Chondrocyte (in vitro differentiated cells): Measurements from ENCODE around the gene SFXN4. TPM values are rescaled to one million over a fixed set of nuclear protein-coding genes. Genes with fewer than 3 reads are reported as not detected.

Experiments used
- DNase-seq: peaks from one replicate; pipeline ENCODE4 v3.0.0; 2021; ENCODE audit warnings: mixed read lengths, low spot score
- H3K27ac Mint-ChIP-seq: one replicate; pipeline ENCODE4 v1.8.0; 2021; ENCODE audit warnings: mild to moderate bottlenecking, moderate library complexity, mixed read lengths; ENCODE audit not compliant: unreplicated experiment
- H3K27me3 Mint-ChIP-seq: 2 replicates; pipeline ENCODE4 v1.8.0; 2021; ENCODE audit warnings: low read depth, mixed read lengths
- H3K36me3 Mint-ChIP-seq: 2 replicates; pipeline ENCODE4 v1.8.0; 2021; ENCODE audit warnings: low read depth, mixed read lengths
- H3K4me1 Mint-ChIP-seq: 2 replicates; pipeline ENCODE4 v1.8.0; 2021; ENCODE audit warnings: low read depth, mild to moderate bottlenecking, mixed read lengths
- H3K4me3 Mint-ChIP-seq: one replicate; pipeline ENCODE4 v1.8.0; 2021; ENCODE audit warnings: mild to moderate bottlenecking, moderate library complexity, mixed read lengths; ENCODE audit not compliant: unreplicated experiment
- H3K9me3 Mint-ChIP-seq: 2 replicates; pipeline ENCODE4 v1.8.0; 2021; ENCODE audit warnings: low read depth, mixed read lengths
- total RNA-seq: library from RNA; stranded (reverse); gene quantifications from 3 replicates; pipeline ENCODE4 v1.2.1, GENCODE V29; 2021
- TF ChIP-seq, protein P1 (sequence below): fragments of 200-600 bp; sonication (generic); IDR thresholded peaks from 2 replicates; pipeline ENCODE4 v1.5.0; 2021; ENCODE audit warnings: antibody characterized with exemption, mild to moderate bottlenecking, moderate library complexity

Gene SFXN4
- total RNA-seq, 1 donor from 2014 or later, result 13.9 TPM

GRCh38 chr10:119206603-119207365 lies 41.3 kb upstream of the SFXN4 start:
- Mint-ChIP-seq H3K36me3 (no peaks in the 10 kb centered on the region), H3K9me3 (no peaks in the 10 kb centered on the region), H3K4me3 (peak overlapping the region; percentile 72), H3K4me1 (peaks cover 45% of the 10 kb centered on the region), H3K27ac (peak overlapping the region; percentile 97), H3K27me3 (no peaks in the 10 kb centered on the region)
- peak; percentile 73 for DNase-seq
- TF ChIP-seq, protein P1, sequence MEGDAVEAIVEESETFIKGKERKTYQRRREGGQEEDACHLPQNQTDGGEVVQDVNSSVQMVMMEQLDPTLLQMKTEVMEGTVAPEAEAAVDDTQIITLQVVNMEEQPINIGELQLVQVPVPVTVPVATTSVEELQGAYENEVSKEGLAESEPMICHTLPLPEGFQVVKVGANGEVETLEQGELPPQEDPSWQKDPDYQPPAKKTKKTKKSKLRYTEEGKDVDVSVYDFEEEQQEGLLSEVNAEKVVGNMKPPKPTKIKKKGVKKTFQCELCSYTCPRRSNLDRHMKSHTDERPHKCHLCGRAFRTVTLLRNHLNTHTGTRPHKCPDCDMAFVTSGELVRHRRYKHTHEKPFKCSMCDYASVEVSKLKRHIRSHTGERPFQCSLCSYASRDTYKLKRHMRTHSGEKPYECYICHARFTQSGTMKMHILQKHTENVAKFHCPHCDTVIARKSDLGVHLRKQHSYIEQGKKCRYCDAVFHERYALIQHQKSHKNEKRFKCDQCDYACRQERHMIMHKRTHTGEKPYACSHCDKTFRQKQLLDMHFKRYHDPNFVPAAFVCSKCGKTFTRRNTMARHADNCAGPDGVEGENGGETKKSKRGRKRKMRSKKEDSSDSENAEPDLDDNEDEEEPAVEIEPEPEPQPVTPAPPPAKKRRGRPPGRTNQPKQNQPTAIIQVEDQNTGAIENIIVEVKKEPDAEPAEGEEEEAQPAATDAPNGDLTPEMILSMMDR, result peak; percentile 92

DNA sequence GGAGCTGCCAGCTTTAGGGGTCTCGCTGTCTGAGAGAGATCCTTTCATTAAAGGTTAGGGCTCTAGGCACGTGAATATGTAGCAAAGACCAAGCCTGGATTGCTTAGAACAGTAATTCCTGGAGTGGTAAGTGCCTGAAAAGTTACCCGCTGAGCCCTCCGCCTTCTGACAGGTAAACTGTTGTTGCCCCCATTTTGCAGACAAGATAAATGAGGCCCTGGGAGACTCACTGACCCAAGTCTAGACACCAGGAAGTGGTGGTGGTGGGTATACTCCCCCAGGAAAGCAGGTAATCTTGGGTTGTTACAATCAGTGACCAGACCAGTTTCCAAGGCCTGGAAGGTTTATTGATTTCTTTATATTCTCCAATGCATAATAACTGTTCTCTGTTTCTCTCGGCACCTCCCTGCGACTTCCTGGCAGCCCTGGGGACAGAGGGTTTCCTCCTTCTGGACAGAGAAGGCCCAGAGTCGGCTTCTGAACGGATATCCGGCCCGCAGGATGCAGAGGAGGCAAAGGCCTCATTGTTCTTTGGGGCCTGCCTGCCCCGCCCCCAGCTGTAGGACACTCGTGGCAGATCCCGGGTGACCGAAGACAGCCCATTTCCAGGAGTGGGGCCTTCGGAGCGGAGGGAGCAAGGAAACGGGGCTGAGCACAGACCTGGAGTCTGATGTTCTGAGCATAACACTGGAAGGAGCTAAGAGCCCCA lies 40.5 kb upstream of the SFXN4 start:
- H3K27ac Mint-ChIP-seq, result peak overlapping the region; percentile 97
- no peaks in the 10 kb centered on the region for H3K27me3 Mint-ChIP-seq

DNA sequence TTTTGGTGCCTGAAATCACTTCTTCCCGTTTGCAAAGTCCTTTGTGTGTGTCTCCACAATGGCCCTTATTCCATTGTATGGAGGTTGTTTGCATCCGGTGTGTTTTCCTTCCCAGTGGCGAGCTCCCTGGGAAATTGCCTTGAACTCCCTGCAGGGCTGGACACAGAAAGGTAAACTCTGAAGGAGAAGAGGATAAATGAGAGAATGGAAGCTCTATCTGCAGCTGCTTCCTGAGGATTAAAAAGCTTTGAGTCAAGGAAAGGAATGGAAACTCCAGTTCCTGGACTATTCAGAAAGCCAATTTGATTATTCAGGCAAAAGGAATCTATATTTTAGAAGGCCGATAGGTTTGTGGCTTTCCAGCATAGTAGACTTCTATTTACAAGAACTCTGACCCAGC lies 37.5 kb upstream of the SFXN4 start:
- Mint-ChIP-seq H3K4me3 (no peak overlapping the region), H3K9me3 (no peaks in the 10 kb centered on the region), H3K4me1 (peaks cover 14% of the 10 kb centered on the region), H3K27me3 (peaks cover 9% of the 10 kb centered on the region), H3K36me3 (no peaks in the 10 kb centered on the region), H3K27ac (no peak overlapping the region)
- DNase-seq, result no peak
- TF ChIP-seq, protein P1, result no peak

More for the DNA sequence above, 40.5 kb upstream of the SFXN4 start:
- Mint-ChIP-seq H3K4me3 (peak overlapping the region; percentile 72), H3K9me3 (no peaks in the 10 kb centered on the region), H3K4me1 (peaks cover 37% of the 10 kb centered on the region), H3K36me3 (no peaks in the 10 kb centered on the region)
- peak; percentile 60 for DNase-seq
- TF ChIP-seq, protein P1, result no peak

GRCh38 chr10:119201233-119201632 lies 35.7 kb upstream of the SFXN4 start:
- Mint-ChIP-seq H3K4me1 (peaks cover 10% of the 10 kb centered on the region), H3K27me3 (peaks cover 9% of the 10 kb centered on the region), H3K9me3 (no peaks in the 10 kb centered on the region), H3K27ac (no peak overlapping the region), H3K4me3 (no peak overlapping the region), H3K36me3 (no peaks in the 10 kb centered on the region)
- no peak for DNase-seq
- TF ChIP-seq, protein P1, result no peak

GRCh38 chr10:119199231-119199992 lies 33.9 kb upstream of the SFXN4 start:
- Mint-ChIP-seq H3K4me3 (no peak overlapping the region), H3K36me3 (no peaks in the 10 kb centered on the region), H3K27me3 (peaks cover 9% of the 10 kb centered on the region), H3K27ac (no peak overlapping the region), H3K9me3 (no peaks in the 10 kb centered on the region), H3K4me1 (peaks cover 7% of the 10 kb centered on the region)
- TF ChIP-seq, protein P1, result peak; percentile 88
- no peak for DNase-seq
